ENCODE measurements around the gene PRKAG2.

GRCh38 chr7:151817981-151818673, 58.8 kb downstream of the PRKAG2 start:
- no peak for TF ChIP-seq CTCF (conservative IDR thresholded peaks at IDR 0.05; ENCODE audit: low read length)
- TF ChIP-seq EZH2phosphoT487 (IDR thresholded peaks at IDR 0.05; ENCODE audit: borderline replicate concordance) = no peak
